ENCODE data around the gene KCNH4. TPM values are rescaled to one million over a fixed set of nuclear protein-coding genes. Genes with fewer than 3 reads are reported as not detected.

Gene KCNH4
- total RNA-seq, 1 experiment from 2014 or later, result 0.28 TPM

- Histone ChIP-seq H3K27ac (ENCODE audit: low read depth, low read length, poor library complexity, severe bottlenecking) (no peak overlapping the region), H3K9me3 (ENCODE audit: low read depth, low read length, poor library complexity, severe bottlenecking) (no peaks in the 10 kb centered on the region), H3K27me3 (replicated peaks; ENCODE audit: insufficient read depth, low read depth, low read length, poor library complexity) (no peaks in the 10 kb centered on the region), H3K36me3 (ENCODE audit: insufficient read depth, low read length, poor library complexity, severe bottlenecking) (no peaks in the 10 kb centered on the region), H3K4me3 (ENCODE audit: low read depth, low read length, poor library complexity, severe bottlenecking) (no peak overlapping the region), H3K4me1 (ENCODE audit: insufficient read depth, low read length, poor library complexity, severe bottlenecking) (no peaks in the 10 kb centered on the region)
- no peak for TF ChIP-seq CTCF (conservative IDR thresholded peaks at IDR 0.05; ENCODE audit: low read depth, low read length)
- intact Hi-C loops (cut with micrococcal nuclease; ENCODE audit: unreplicated experiment), result no loop called here
- no TSS peak for BruUV-seq (replicated peaks)
- DNase-seq (ENCODE audit: low spot score), result no peak
- POLR2A ChIA-PET (ENCODE audit: low non-redundant PET), result no interaction called here
- CTCF ChIA-PET, result no interaction called here
Measured at GRCh38 chr17:42203354-42203753, 22.4 kb upstream of the KCNH4 start.

GRCh38 chr17:42202696-42203095 lies 21.8 kb upstream of the KCNH4 start:
- ChIA-PET CTCF (no interaction called here), POLR2A (ENCODE audit: low non-redundant PET) (no interaction called here)
- no peaks in the 10 kb centered on the region for H3K9me3 ChIP-seq (ENCODE audit: low read depth, low read length, poor library complexity, severe bottlenecking)

GRCh38 chr17:42202159-42202558 lies 21.2 kb upstream of the KCNH4 start:
- no peaks in the 10 kb centered on the region for H3K36me3 ChIP-seq (ENCODE audit: insufficient read depth, low read length, poor library complexity, severe bottlenecking)
- no peak for TF ChIP-seq EZH2 (IDR thresholded peaks at IDR 0.05; ENCODE audit: borderline replicate concordance, low read depth, low read length, poor library complexity, severe bottlenecking)
- TF ChIP-seq CTCF (conservative IDR thresholded peaks at IDR 0.05; ENCODE audit: low read depth, low read length), result no peak
- ChIA-PET CTCF (no interaction called here), POLR2A (ENCODE audit: low non-redundant PET) (no interaction called here)
- H3K4me3 ChIP-seq (ENCODE audit: low read depth, low read length, poor library complexity, severe bottlenecking), result no peak overlapping the region
- H3K27ac ChIP-seq (ENCODE audit: low read depth, low read length, poor library complexity, severe bottlenecking), result no peak overlapping the region
- intact Hi-C loops (cut with micrococcal nuclease; ENCODE audit: unreplicated experiment), result no loop called here
- no peak for DNase-seq (ENCODE audit: low spot score)
- H3K4me1 ChIP-seq (ENCODE audit: insufficient read depth, low read length, poor library complexity, severe bottlenecking), result no peaks in the 10 kb centered on the region
- no peaks in the 10 kb centered on the region for H3K27me3 ChIP-seq (replicated peaks; ENCODE audit: insufficient read depth, low read depth, low read length, poor library complexity)
- no TSS peak for BruUV-seq (replicated peaks)
- no peaks in the 10 kb centered on the region for H3K9me3 ChIP-seq (ENCODE audit: low read depth, low read length, poor library complexity, severe bottlenecking)

More at GRCh38 chr17:42202696-42203095, 21.8 kb upstream of the KCNH4 start:
- intact Hi-C loops (cut with micrococcal nuclease; ENCODE audit: unreplicated experiment), result no loop called here
- DNase-seq (ENCODE audit: low spot score), result no peak
- no TSS peak for BruUV-seq (replicated peaks)
- no peak overlapping the region for H3K4me3 ChIP-seq (ENCODE audit: low read depth, low read length, poor library complexity, severe bottlenecking)
- H3K27ac ChIP-seq (ENCODE audit: low read depth, low read length, poor library complexity, severe bottlenecking), result no peak overlapping the region
- no peaks in the 10 kb centered on the region for H3K27me3 ChIP-seq (replicated peaks; ENCODE audit: insufficient read depth, low read depth, low read length, poor library complexity)
- no peaks in the 10 kb centered on the region for H3K36me3 ChIP-seq (ENCODE audit: insufficient read depth, low read length, poor library complexity, severe bottlenecking)
- TF ChIP-seq CTCF (conservative IDR thresholded peaks at IDR 0.05; ENCODE audit: low read depth, low read length) (no peak), EZH2 (IDR thresholded peaks at IDR 0.05; ENCODE audit: borderline replicate concordance, low read depth, low read length, poor library complexity, severe bottlenecking) (no peak)
- H3K4me1 ChIP-seq (ENCODE audit: insufficient read depth, low read length, poor library complexity, severe bottlenecking), result no peaks in the 10 kb centered on the region
